ENCODE results near the gene PRSS53. TPM values are rescaled to one million over a fixed set of nuclear protein-coding genes. Genes with fewer than 3 reads are reported as not detected.

The PRSS53 gene
- total RNA-seq, 1 experiment from 2014 or later = 7.7 TPM

DNA sequence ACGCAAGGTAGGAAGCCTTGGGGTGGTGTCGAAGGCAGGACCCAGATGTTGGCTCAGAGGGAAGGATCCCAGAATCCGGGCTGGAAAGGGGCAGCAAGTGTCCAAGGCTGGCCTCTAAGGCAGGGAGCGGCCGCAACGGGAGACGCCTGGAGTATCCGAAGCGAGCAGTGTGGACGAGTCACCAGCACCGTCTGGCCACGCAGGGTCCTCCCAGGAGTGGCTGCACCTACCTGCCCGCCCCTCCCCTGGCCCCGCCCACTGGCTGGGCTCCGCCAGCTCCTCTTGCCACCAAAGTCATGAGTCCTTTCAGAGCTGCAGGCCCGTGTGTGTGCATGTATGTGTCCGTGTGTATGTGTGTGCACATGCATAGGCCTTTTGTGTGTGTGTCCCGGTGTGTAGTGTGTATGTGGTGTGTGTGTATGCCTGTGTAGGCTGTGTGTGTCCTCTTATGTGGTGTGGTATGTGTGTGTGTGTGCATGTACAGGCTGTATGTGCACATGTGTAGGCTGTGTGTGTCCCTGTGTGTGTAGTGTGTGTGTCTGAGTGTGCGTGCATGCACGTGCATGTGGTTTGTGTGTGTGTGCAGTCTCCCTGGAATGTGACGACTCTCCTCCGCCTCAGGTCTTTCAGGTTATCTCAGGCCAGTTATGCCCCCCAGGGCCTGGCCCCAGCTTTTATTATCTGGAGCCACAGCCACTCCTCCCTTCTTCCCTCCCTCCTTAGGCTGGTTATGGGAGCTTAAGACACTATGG, 47.0 kb upstream of the PRSS53 start, which contains the start of gene PRSS8:
Gene PRSS8 (minus strand): TSS at position 193 of the 752 bp plus-strand sequence. CDS start 229 bp downstream, outside the sequence.
- Histone ChIP-seq H3K36me3 (ENCODE audit: low read depth) (no peaks in the 10 kb centered on the region), H3K4me2 (peak within 1 kb of the TSS; percentile 75), H3K79me2 (ENCODE audit: low read depth) (peaks cover 12% of the 10 kb centered on the region), H3K9me3 (ENCODE audit: insufficient read depth, low read depth) (no peaks in the 10 kb centered on the region), H3F3A (ENCODE audit: insufficient read depth, low read depth) (peaks cover 41% of the 10 kb centered on the region), H3K9me2 (ENCODE audit: insufficient read depth) (no peaks in the 10 kb centered on the region), H2AFZ (no peak within 1 kb of the TSS), H3K27me3 (ENCODE audit: insufficient read depth, low read depth) (no peaks in the 10 kb centered on the region), H3K4me1 (replicated peaks; ENCODE audit: insufficient read depth) (peaks cover 66% of the 10 kb centered on the region), H3K4me3 (peak within 1 kb of the TSS; percentile 59), H4K20me1 (ENCODE audit: insufficient read depth) (no peaks in the 10 kb centered on the region), H3K27ac (peak within 1 kb of the TSS; percentile 71)
- ChIA-PET CTCF (no interaction called here), POLR2A (ENCODE audit: unreplicated experiment) (interaction anchor here (0.5 to 3.1 kb wide), 5 partner anchors 18 to 194 kb away, joined by 3 to 29 read pairs (median 5); partner anchors contain the start of genes KAT8 and ZNF668)
- TF ChIP-seq, protein P1, sequence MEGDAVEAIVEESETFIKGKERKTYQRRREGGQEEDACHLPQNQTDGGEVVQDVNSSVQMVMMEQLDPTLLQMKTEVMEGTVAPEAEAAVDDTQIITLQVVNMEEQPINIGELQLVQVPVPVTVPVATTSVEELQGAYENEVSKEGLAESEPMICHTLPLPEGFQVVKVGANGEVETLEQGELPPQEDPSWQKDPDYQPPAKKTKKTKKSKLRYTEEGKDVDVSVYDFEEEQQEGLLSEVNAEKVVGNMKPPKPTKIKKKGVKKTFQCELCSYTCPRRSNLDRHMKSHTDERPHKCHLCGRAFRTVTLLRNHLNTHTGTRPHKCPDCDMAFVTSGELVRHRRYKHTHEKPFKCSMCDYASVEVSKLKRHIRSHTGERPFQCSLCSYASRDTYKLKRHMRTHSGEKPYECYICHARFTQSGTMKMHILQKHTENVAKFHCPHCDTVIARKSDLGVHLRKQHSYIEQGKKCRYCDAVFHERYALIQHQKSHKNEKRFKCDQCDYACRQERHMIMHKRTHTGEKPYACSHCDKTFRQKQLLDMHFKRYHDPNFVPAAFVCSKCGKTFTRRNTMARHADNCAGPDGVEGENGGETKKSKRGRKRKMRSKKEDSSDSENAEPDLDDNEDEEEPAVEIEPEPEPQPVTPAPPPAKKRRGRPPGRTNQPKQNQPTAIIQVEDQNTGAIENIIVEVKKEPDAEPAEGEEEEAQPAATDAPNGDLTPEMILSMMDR (conservative IDR thresholded peaks at IDR 0.05) = no peak
- TF ChIP-seq EZH2 (IDR thresholded peaks at IDR 0.05; ENCODE audit: low read depth) = no peak
- no TSS peak for BruUV-seq (replicated peaks)
- DNase-seq = peak; percentile 73 to 89
- intact Hi-C loops (cut with micrococcal nuclease; ENCODE audit: unreplicated experiment) = loop anchor here (2.0 kb wide), 1 partner anchor 61 kb away; the partner anchor contains the start of genes ZNF646 and ZNF668

DNA sequence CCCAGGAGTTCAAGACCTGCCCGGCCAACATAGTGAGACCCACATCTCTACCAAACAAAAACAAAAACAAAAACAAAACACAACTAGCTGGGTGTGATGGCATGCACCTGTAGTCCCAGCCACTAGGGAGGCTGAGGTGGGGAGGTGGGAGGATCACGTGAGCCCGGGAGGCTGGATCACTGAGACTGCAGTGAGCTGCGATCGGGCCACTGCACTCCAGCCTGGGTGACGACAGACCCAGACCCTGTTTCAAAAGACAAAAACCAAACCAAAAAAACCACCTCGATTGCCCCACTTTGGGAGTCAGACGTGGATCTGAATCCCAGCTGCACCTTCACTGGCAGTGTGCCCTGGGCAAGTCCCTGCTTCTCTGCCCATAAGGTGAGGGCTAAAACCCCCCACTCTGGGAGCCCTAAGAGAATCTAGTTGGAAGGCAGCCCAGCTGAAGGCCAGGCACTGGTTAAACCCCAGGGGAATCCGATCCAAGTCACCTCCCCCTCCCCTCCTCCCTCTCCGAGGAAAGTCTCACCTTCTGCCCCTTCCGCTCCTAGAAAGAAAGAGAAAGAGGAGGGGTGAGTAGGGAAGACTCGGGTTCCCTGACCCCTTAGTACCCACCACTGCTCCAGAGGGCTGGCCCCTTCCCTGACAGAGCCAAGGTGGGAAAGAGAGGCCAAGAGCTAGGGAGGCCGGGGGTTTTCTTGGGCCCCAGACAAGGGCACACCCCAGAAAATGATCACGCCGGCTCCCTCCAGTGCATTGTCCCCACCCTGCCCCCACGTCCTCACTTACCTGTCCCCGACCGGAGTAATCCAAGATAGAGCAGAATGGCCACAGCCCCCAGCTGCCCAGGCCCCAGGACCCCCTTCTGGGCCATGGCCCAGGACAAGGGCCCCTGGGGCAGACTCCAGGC, 46.1 kb upstream of the PRSS53 start:
- no peaks in the 10 kb centered on the region for H3K27me3 ChIP-seq (ENCODE audit: insufficient read depth, low read depth)
- intact Hi-C loops (cut with micrococcal nuclease; ENCODE audit: unreplicated experiment) = loop anchor here (2.0 kb wide), 1 partner anchor 60 kb away; the partner anchor contains the start of genes ZNF646 and ZNF668
- peaks cover 68% of the 10 kb centered on the region for H3K4me1 ChIP-seq (replicated peaks; ENCODE audit: insufficient read depth)
- TF ChIP-seq, protein P1 (conservative IDR thresholded peaks at IDR 0.05) = no peak; the same call in 1 of the 2 replicates
- no peak for TF ChIP-seq EZH2 (IDR thresholded peaks at IDR 0.05; ENCODE audit: low read depth)
- H3K36me3 ChIP-seq (ENCODE audit: low read depth) = no peaks in the 10 kb centered on the region
- BruUV-seq (replicated peaks) = TSS peak; percentile 60
- peak overlapping the region; percentile 75 for H3K4me2 ChIP-seq
- peak; percentile 70 to 76 for DNase-seq
- no peak overlapping the region for H2AFZ ChIP-seq
- H3K9me2 ChIP-seq (ENCODE audit: insufficient read depth) = no peaks in the 10 kb centered on the region
- POLR2A ChIA-PET (ENCODE audit: unreplicated experiment) = interaction anchor here (0.6 to 3.1 kb wide), 5 partner anchors 17 to 132 kb away, joined by 3 to 29 read pairs (median 5); partner anchors contain the start of genes KAT8 and ZNF668
- H3F3A ChIP-seq (ENCODE audit: insufficient read depth, low read depth) = peaks cover 47% of the 10 kb centered on the region
- peaks cover 12% of the 10 kb centered on the region for H3K79me2 ChIP-seq (ENCODE audit: low read depth)
- CTCF ChIA-PET = interaction anchor here (1.0 kb wide), 1 partner anchor 7 kb away, joined by 5 read pairs; no protein-coding TSS in a partner anchor
- no peaks in the 10 kb centered on the region for H4K20me1 ChIP-seq (ENCODE audit: insufficient read depth)
- peak overlapping the region; percentile 71 for H3K27ac ChIP-seq
- H3K9me3 ChIP-seq (ENCODE audit: insufficient read depth, low read depth) = no peaks in the 10 kb centered on the region
- peak overlapping the region; percentile 59 for H3K4me3 ChIP-seq
